H1 (cell line): ENCODE results near the gene OR4K17. TPM values are rescaled to one million over a fixed set of nuclear protein-coding genes. Genes with fewer than 3 reads are reported as not detected.

ENCODE experiments used
- CTCF ChIA-PET: fragments of 300-600 bp; sonication (Branson Sonifier 250); formaldehyde crosslinking; loops from one replicate; lab custom pipeline; 2021; ENCODE audit not compliant: partially characterized antibody; lab: Charles Lee
- POLR2A ChIA-PET: fragments of 300-600 bp; sonication (Branson Sonifier 250); formaldehyde crosslinking; loops from one replicate; lab custom pipeline; 2021; ENCODE audit warnings: inconsistent platforms; ENCODE audit not compliant: partially characterized antibody; lab: Charles Lee
- DNase-seq, 2 experiments: peaks; one replicate each; pipeline versions ENCODE4 v3.0.0 to v3.0.0-alpha.2; 2010 to 2022; ENCODE audit warnings: low spot score in 2 of 2, low read depth in 1 of 2, mixed read lengths in 1 of 2
- FAIRE-seq: peaks from 2 replicates; lab custom pipeline; 2011; peaks lifted over from hg19 to GRCh38; lab: Jason Lieb, UNC
- H2AFZ ChIP-seq: 2 replicates; pipeline ENCODE4 v1.8.1; 2012; ENCODE audit warnings: low read length, inconsistent platforms
- H2AK5ac ChIP-seq: 2 replicates; pipeline ENCODE4 v1.6.1; 2013; ENCODE audit warnings: low read depth, low read length
- H2BK120ac ChIP-seq: replicated peaks from 2 replicates; pipeline ENCODE3; 2013; ENCODE audit warnings: low read depth, low read length, inconsistent platforms
- H2BK12ac ChIP-seq: 2 replicates; pipeline ENCODE4 v1.6.1; 2013; ENCODE audit warnings: low read depth, low read length
- H2BK15ac ChIP-seq: 2 replicates; pipeline ENCODE4 v1.6.1; 2013; ENCODE audit warnings: low read length
- H2BK20ac ChIP-seq: 2 replicates; pipeline ENCODE4 v1.6.1; 2013; ENCODE audit warnings: low read length
- H2BK5ac ChIP-seq: 2 replicates; pipeline ENCODE4 v1.6.1; 2013; ENCODE audit warnings: low read depth, low read length
- H3K14ac ChIP-seq: 2 replicates; pipeline ENCODE4 v1.6.1; 2013; ENCODE audit warnings: inconsistent platforms; ENCODE audit not compliant: insufficient read length
- H3K18ac ChIP-seq: 2 replicates; pipeline ENCODE4 v1.6.1; 2013; ENCODE audit warnings: low read length; ENCODE audit errors: extremely low read depth
- H3K23ac ChIP-seq: 2 replicates; pipeline ENCODE4 v1.6.1; 2013; ENCODE audit warnings: inconsistent platforms; ENCODE audit not compliant: insufficient read length
- H3K23me2 ChIP-seq: 2 replicates; pipeline ENCODE4 v1.6.1; 2013; ENCODE audit warnings: low read depth, low read length
- H3K27ac ChIP-seq: 2 replicates; pipeline ENCODE4 v1.6.1; 2011; ENCODE audit warnings: low read depth, low read length, inconsistent platforms
- H3K27me3 ChIP-seq, 4 experiments: replicated peaks in 1 of 4; 1 replicate in 1 of 4; 2 replicates in 3 of 4; pipeline versions ENCODE4 v1.6.1 to v1.8.1; 2011 to 2013; ENCODE audit warnings: low read length in 3 of 4, mild to moderate bottlenecking in 3 of 4, inconsistent platforms in 2 of 4, mixed read lengths in 2 of 4, moderate library complexity in 1 of 4; ENCODE audit not compliant: control insufficient read depth in 3 of 4, insufficient read depth in 3 of 4; ENCODE audit errors: extremely low read depth in 1 of 4
- H3K36me3 ChIP-seq, 4 experiments: 2 replicates each; pipeline versions ENCODE4 v1.6.1 to v1.8.1; 2011 to 2013; ENCODE audit warnings: mild to moderate bottlenecking in 4 of 4, low read length in 3 of 4, moderate library complexity in 2 of 4, control low read depth in 1 of 4, inconsistent platforms in 1 of 4; ENCODE audit not compliant: insufficient read depth in 4 of 4, control insufficient read depth in 2 of 4
- H3K4ac ChIP-seq: replicated peaks from 2 replicates; pipeline ENCODE3; 2013; ENCODE audit warnings: low read length, low read depth, mixed read lengths, inconsistent platforms; ENCODE audit not compliant: insufficient read length
- H3K4me1 ChIP-seq, 4 experiments: replicated peaks in 1 of 4; 1 replicate in 1 of 4; 2 replicates in 3 of 4; pipeline versions ENCODE4 v1.6.1 to v1.8.1; 2011 to 2013; ENCODE audit warnings: low read length in 3 of 4, inconsistent platforms in 2 of 4, mixed read lengths in 1 of 4; ENCODE audit not compliant: insufficient read depth in 4 of 4, control insufficient read depth in 3 of 4
- H3K4me2 ChIP-seq, 2 experiments: 2 replicates each; pipeline versions ENCODE4 v1.6.1 to v1.8.1; 2011 to 2013; ENCODE audit warnings: low read depth in 2 of 2, low read length in 2 of 2, control low read depth in 1 of 2, inconsistent platforms in 1 of 2, mild to moderate bottlenecking in 1 of 2; ENCODE audit not compliant: insufficient read depth in 1 of 2
- H3K4me3 ChIP-seq, 4 experiments: fragments of 200-600, 300-600 bp in 1 of 4; sonication (generic), shearing (Covaris generic), sonication (Bioruptor Twin) in 1 of 4; 2 replicates each; pipeline versions ENCODE4 v1.5.1 to v1.8.1; 2011 to 2016; ENCODE audit warnings: low read length in 4 of 4, low read depth in 3 of 4, control low read depth in 2 of 4, inconsistent platforms in 2 of 4, mild to moderate bottlenecking in 2 of 4, mixed read lengths in 1 of 4, moderate library complexity in 1 of 4; ENCODE audit not compliant: insufficient read depth in 2 of 4; ENCODE audit errors: extremely low read depth in 1 of 4
- H3K56ac ChIP-seq: replicated peaks from 2 replicates; pipeline ENCODE3; 2013; ENCODE audit warnings: low read depth, mild to moderate bottlenecking, mixed read lengths, low read length, inconsistent platforms; ENCODE audit not compliant: insufficient read length
- H3K79me1 ChIP-seq: 2 replicates; pipeline ENCODE4 v1.6.1; 2013; ENCODE audit warnings: low read depth, low read length, control low read depth
- H3K79me2 ChIP-seq, 2 experiments: 2 replicates each; pipeline versions ENCODE4 v1.6.1 to v1.8.1; 2012 to 2013; ENCODE audit warnings: low read length in 2 of 2, mild to moderate bottlenecking in 2 of 2, inconsistent platforms in 1 of 2; ENCODE audit not compliant: insufficient read depth in 2 of 2, control insufficient read depth in 1 of 2
- H3K9ac ChIP-seq, 4 experiments: replicated peaks in 1 of 4; 1 replicate in 1 of 4; 2 replicates in 3 of 4; pipeline versions ENCODE4 v1.6.1 to v1.8.1; 2011 to 2013; ENCODE audit warnings: low read depth in 3 of 4, low read length in 3 of 4, control low read depth in 2 of 4, mild to moderate bottlenecking in 2 of 4, moderate library complexity in 2 of 4, inconsistent platforms in 1 of 4; ENCODE audit errors: extremely low read depth in 1 of 4
- H3K9me3 ChIP-seq, 2 experiments: 2 replicates each; pipeline versions ENCODE4 v1.6.1 to v1.8.1; 2012 to 2013; ENCODE audit warnings: mild to moderate bottlenecking in 2 of 2, moderate library complexity in 2 of 2, control low read depth in 1 of 2, inconsistent platforms in 1 of 2, low read depth in 1 of 2, low read length in 1 of 2, mixed read lengths in 1 of 2; ENCODE audit not compliant: insufficient read depth in 2 of 2
- H4K20me1 ChIP-seq, 2 experiments: replicated peaks in 1 of 2; 2 replicates each; pipeline versions ENCODE3 to v1.8.1; 2011 to 2013; ENCODE audit warnings: inconsistent platforms in 2 of 2, low read length in 2 of 2, mild to moderate bottlenecking in 1 of 2; ENCODE audit not compliant: insufficient read depth in 2 of 2, control insufficient read depth in 1 of 2
- H4K5ac ChIP-seq: 2 replicates; pipeline ENCODE4 v1.6.1; 2013; ENCODE audit warnings: low read length, low read depth, mixed read lengths, inconsistent platforms; ENCODE audit not compliant: insufficient read length
- H4K8ac ChIP-seq: 2 replicates; pipeline ENCODE4 v1.8.0; 2013; ENCODE audit warnings: mild to moderate bottlenecking, moderate library complexity, low read length, inconsistent platforms; ENCODE audit not compliant: insufficient read depth; ENCODE audit errors: extremely low read depth
- H4K91ac ChIP-seq: replicated peaks from 2 replicates; pipeline ENCODE3; 2013; ENCODE audit warnings: low read length, mixed read lengths, inconsistent platforms; ENCODE audit not compliant: insufficient read length
- CBX5 ChIP-seq: fragments of 300-800, 300-1000 bp; sonication (generic); IDR thresholded peaks from 2 replicates; pipeline ENCODE4 v1.7.1; 2016; ENCODE audit warnings: antibody characterized with exemption, low read length, low read depth
- EP300 ChIP-seq, 2 experiments: IDR thresholded peaks; 1 replicate in 1 of 2; 2 replicates in 1 of 2; pipeline ENCODE4 v1.6.1; 2011 to 2012; ENCODE audit warnings: low read depth in 2 of 2, low read length in 2 of 2, mild to moderate bottlenecking in 2 of 2, borderline replicate concordance in 1 of 2, inconsistent platforms in 1 of 2, moderate library complexity in 1 of 2
- POLR2AphosphoS5 ChIP-seq: IDR thresholded peaks from 2 replicates; pipeline ENCODE4 v1.6.1; 2011; ENCODE audit warnings: low read depth, low read length
- SP2 ChIP-seq: IDR thresholded peaks from 2 replicates; pipeline ENCODE4 v1.6.1; 2012; ENCODE audit warnings: mild to moderate bottlenecking, low read length, inconsistent platforms
- SRF ChIP-seq: IDR thresholded peaks from 2 replicates; pipeline ENCODE4 v1.6.1; 2011; ENCODE audit warnings: mild to moderate bottlenecking, low read depth, low read length, moderate library complexity
- TCF12 ChIP-seq: IDR thresholded peaks from 2 replicates; pipeline ENCODE4 v1.6.1; 2011; ENCODE audit warnings: low read depth, mild to moderate bottlenecking, low read length
- TEAD4 ChIP-seq: IDR thresholded peaks from 2 replicates; pipeline ENCODE4 v1.6.1; 2012; ENCODE audit warnings: low read depth, low read length, inconsistent platforms, mixed read lengths
- WGBS, 2 experiments: shearing (Covaris generic) in 1 of 2; methylation state at CpG; one replicate each; pipeline versions ENCODE4 v1.1.6 to v1.1.7; 2013 to 2015; ENCODE audit warnings: low lambda C conversion rate in 2 of 2, mixed read lengths in 2 of 2, inconsistent platforms in 1 of 2, low coverage in 1 of 2, missing lambda C conversion rate in 1 of 2; ENCODE audit not compliant: insufficient replicate concordance in 2 of 2, insufficient coverage in 1 of 2, insufficient read length in 1 of 2; ENCODE audit errors: extremely low coverage in 1 of 2, missing lambda C conversion rate in 1 of 2; 5-methylcytosine and 5-hydroxymethylcytosine counted together
- polyA plus RNA-seq, 7 experiments: library from polyadenylated mRNA; depleted of rRNA in 3 of 7; stranded (reverse) in 5 of 7; unstranded in 2 of 7; fragments of >200 nt in 5 of 7; fragments of 200-250 nt in 2 of 7; gene quantifications; 1 replicate in 5 of 7; 2 replicates in 1 of 7; 4 replicates in 1 of 7; pipeline versions ENCODE4 v1.2.1 to v1.2.3, GENCODE V29; 2011 to 2013; ENCODE audit warnings: missing spikeins in 2 of 7, mixed read lengths in 2 of 7
- total RNA-seq: library from RNA; stranded (reverse); fragmentation: NEBNext Ultra II Directional; extraction: Animal tissue kit (Norgen Biotek cat#: 25700); gene quantifications from 2 replicates; pipeline ENCODE4 v1.2.1, GENCODE V29; 2021
- TF ChIP-seq, protein P1 (sequence below): IDR thresholded peaks from 2 replicates; pipeline ENCODE4 v1.6.1; 2011; ENCODE audit warnings: low read depth, mild to moderate bottlenecking, low read length; ENCODE audit not compliant: insufficient read depth
- TF ChIP-seq, protein P2 (sequence below): IDR thresholded peaks from 2 replicates; pipeline ENCODE4 v1.6.1; 2012; ENCODE audit warnings: low read length, inconsistent platforms

The OR4K17 gene
- total and polyA plus RNA-seq, 2 of the 8 experiments (the other 6 are each of a cell fraction or from before 2014, with no cell fraction given) = not detected

DNA sequence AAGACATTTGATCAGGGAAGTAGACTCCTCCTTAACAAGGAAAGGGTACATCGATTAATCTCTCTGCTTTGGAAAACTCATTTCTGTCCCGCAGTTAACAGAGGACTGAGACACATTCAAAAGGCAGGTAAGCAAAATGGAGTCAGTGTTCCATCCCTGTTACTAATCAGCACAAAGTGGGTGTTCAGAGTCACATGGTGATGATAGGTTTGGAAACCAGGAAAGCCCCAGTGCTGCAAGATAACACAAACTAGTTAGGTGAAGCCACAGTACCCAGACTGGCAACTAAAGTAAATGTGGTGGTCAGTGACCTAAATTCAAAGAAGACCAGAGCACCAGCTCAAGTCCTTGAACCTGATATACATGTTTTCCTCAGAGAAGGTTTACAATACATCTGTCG is 1.8 kb downstream of the OR4K17 start:
- Histone ChIP-seq H3K79me2 (no peaks in the 10 kb centered on the region), H3K9ac (no peak overlapping the region), H3K27me3 (no peaks in the 10 kb centered on the region), H3K4ac (no peak overlapping the region), H2AK5ac (no peak overlapping the region), H3K23ac (no peak overlapping the region), H3K36me3 (no peaks in the 10 kb centered on the region), H4K91ac (no peak overlapping the region), H2BK15ac (no peak overlapping the region), H2BK5ac (no peak overlapping the region), H4K20me1 (no peaks in the 10 kb centered on the region), H3K9me3 (peaks cover 45 to 49% of the 10 kb centered on the region in 2 experiments; a peak in 3 of 4 replicates), H3K4me3 (no peak overlapping the region), H3K79me1 (no peaks in the 10 kb centered on the region), H2BK12ac (no peak overlapping the region), H3K27ac (no peak overlapping the region), H3K56ac (no peak overlapping the region), H3K14ac (no peak overlapping the region), H2BK120ac (no peak overlapping the region), H4K5ac (no peak overlapping the region), H3K23me2 (no peaks in the 10 kb centered on the region), H4K8ac (no peak overlapping the region), H2AFZ (no peak overlapping the region), H3K4me2 (no peak overlapping the region), H3K18ac (no peak overlapping the region), H2BK20ac (no peak overlapping the region), H3K4me1 (no peaks in the 10 kb centered on the region)
- ChIA-PET CTCF (no interaction called here), POLR2A (no interaction called here)
- 86% methylated on average over 3 of the region's 3 CpGs; no CpG with 5 or more reads in 1 of the 2 experiments for WGBS, 2 experiments
- FAIRE-seq = no peak
- DNase-seq = no peak
- no peak for TF ChIP-seq TCF12
- no peak for TF ChIP-seq POLR2AphosphoS5
- TF ChIP-seq, protein P1, sequence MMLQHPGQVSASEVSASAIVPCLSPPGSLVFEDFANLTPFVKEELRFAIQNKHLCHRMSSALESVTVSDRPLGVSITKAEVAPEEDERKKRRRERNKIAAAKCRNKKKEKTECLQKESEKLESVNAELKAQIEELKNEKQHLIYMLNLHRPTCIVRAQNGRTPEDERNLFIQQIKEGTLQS = no peak
- no peak for TF ChIP-seq SRF
- TF ChIP-seq, protein P2, sequence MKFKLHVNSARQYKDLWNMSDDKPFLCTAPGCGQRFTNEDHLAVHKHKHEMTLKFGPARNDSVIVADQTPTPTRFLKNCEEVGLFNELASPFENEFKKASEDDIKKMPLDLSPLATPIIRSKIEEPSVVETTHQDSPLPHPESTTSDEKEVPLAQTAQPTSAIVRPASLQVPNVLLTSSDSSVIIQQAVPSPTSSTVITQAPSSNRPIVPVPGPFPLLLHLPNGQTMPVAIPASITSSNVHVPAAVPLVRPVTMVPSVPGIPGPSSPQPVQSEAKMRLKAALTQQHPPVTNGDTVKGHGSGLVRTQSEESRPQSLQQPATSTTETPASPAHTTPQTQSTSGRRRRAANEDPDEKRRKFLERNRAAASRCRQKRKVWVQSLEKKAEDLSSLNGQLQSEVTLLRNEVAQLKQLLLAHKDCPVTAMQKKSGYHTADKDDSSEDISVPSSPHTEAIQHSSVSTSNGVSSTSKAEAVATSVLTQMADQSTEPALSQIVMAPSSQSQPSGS = no peak
- no peak for TF ChIP-seq CBX5
- no peak for TF ChIP-seq EP300 (IDR thresholded peaks at IDR 0.05; ENCODE audit: borderline replicate concordance in 1 of 2, low read depth in 2 of 2, low read length in 2 of 2)
- no peak for TF ChIP-seq TEAD4
- no peak for TF ChIP-seq SP2
